KBM-7 (cell line): ENCODE results near the gene TMEM250.

Experiments used
- DNase-seq: peaks from one replicate; pipeline ENCODE4 v3.0.0-alpha.2; 2015
- in situ Hi-C: fragments of 300-500 bp; cut with MboI; formaldehyde crosslinking; loops from 2 replicates; pipeline ENCODE4 v1.14.3; 2020; ENCODE audit warnings: low sequenced_read_pairs, low pct_unique_long_range_greater_than_20kb, mixed read lengths

The TMEM250 gene

GRCh38 chr9:136133959-136134484 lies 15.3 kb upstream of the TMEM250 start:
- in situ Hi-C loops, result no loop called here
- DNase-seq, result no peak

DNA sequence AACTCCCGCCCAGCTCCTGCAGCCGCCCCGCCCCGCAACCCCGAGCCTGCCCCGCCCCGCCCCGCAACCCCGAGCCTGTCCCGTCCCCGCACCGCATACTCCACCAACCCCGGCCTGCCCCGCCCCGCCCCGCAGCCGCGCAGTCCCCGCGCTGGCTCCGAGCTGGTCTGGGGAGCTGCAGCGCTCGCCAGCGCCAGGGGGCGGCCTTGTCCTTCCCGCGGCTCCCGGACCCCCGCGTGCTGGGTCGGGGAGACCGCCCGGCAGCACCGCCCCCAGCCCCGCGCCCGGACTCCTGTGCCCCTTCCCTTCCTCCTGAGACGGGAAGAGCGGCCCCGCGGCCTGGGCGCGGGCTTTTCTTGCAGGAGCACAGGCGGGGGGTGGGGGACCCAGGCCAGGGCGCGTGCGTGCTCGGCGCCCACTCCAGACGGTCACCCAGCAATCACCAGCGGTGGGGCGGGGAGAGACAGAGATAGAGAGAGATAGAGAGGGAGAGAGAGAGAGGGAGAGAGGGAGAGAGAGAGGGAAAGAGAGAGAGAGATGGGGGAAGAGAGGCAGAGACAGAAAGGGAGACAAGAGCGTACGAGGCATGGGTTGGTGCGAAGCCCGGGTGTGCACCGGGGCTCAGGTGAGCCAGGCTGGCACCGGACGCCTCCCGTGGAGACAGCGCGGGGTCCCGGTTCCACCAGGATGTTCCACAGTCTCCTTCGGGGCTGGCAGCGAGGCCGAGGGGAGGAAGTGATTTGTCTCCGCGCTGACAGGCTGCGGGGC lies 14.7 kb upstream of the TMEM250 start:
- in situ Hi-C loops, result no loop called here
- peak; percentile 49 for DNase-seq

DNA sequence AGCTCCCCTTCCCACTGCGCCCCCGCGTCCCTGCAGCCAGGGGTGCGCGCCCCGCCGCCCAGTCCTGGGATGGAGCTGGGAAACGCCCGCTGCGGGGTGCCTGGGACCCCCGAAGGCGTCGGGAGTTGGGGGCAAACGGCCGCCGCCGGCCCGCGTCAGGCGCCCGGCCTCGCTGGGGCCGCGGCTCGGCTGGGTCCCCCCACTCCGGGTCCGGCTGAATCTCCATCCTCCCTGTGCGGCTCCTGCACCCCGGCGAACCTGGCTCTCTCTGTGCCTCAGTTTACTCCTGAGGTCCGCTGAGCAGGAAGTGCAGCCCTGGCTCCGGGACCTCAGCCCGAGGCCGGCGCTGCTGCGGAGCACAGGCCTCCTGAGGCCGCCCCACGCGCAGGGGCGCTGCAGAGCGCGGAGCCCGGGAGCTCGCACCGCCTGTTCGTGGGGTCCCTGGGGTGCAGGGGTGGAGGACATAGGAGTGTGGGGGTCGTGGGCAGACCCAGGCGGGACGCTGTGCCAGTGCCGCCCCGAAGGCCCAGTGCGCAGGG lies 13.9 kb upstream of the TMEM250 start:
- in situ Hi-C loops, result no loop called here

DNA sequence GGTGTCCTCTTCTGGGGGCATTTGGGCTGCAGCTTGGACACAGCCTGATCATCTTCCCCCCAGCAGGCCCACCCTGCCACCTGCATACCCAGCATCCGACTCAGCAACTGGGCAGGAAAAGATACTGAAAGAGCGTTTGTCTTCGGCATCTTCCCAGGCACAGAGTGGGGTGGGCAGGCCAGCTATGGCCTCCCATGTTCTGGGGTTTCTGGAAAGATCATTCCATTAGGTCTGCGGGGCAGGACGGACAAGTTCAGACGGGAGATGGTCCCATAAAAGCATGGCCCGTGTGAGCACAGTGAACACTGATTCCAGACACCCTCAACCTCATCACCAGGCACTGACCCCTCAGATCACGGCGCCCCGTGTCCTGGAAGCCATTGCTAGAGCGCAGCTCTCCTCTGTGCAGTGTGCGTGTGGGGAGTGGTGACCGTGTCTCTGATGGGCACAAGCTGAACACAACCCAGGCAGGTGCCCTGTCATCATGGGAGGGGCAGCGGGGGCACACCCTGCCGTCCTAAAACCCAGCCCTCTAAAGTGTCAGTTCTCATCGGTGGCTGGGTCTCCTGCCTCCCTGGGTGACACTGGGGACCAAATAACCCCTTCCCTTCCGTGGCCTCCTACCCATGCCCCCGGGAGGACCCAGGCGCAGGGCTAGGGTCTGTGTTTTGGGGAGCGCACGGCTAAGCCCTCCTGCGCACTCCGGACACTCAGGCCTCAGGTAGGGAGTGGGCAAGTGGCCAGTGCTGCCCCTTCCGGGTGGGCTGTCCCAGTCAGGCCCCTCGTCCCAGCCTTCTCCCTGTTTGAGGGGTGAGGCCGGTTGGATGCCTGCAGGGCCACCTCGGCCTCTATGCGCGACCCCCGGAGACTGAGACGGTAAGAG lies 13.2 kb upstream of the TMEM250 start:
- no peak for DNase-seq
- in situ Hi-C loops, result no loop called here

More for the DNA sequence above, 13.9 kb upstream of the TMEM250 start:
- no peak for DNase-seq

DNA sequence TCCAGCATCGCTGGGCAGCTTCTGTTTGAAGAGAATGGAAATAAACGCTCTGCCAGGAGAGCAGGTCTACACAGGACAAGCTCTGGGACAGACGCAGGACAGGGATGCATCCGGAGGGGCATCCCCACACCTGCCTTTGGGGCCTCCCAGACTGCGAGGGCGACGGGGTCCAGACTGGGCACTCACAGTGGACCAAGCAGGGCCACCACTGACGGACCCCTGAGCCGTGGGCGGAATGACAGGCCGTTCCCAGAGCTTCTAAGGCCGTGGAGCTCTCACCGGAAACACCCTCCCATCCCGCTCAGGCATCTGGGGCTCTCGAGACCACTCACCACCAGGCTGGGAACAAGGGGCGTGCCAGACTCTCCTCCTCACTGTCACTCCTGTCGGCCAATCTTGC lies 10.5 kb upstream of the TMEM250 start:
- in situ Hi-C loops, result no loop called here
- DNase-seq, result no peak

GRCh38 chr9:136128436-136128835 lies 9.8 kb upstream of the TMEM250 start:
- in situ Hi-C loops, result no loop called here
- no peak for DNase-seq

DNA sequence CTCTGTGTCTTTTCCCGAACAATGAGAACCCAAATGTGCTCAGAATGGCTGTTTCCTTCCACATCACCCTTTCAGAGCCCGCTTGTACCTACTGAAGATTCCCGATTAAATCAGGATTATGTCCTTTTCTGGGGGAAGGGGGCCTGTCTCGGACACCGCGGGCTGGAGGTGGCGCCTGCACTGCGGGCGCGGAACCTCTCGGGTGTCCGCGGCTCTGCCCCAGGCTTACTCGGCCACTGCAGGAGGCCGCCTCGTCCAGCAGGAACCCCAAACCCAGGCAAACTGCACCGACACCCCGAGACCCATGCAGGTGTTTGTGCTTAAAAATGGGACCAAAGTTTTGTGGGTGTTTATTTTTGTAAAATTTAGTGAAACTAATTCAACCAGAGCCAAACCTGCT lies 8.6 kb upstream of the TMEM250 start:
- no peak for DNase-seq
- in situ Hi-C loops, result no loop called here

GRCh38 chr9:136124976-136125692 lies 6.5 kb upstream of the TMEM250 start:
- no peak for DNase-seq
- in situ Hi-C loops, result no loop called here

- in situ Hi-C loops, result no loop called here
- DNase-seq, result peak; percentile 74
These were observed 4.0 kb upstream of the TMEM250 start for GRCh38 chr9:136122425-136123383.

DNA sequence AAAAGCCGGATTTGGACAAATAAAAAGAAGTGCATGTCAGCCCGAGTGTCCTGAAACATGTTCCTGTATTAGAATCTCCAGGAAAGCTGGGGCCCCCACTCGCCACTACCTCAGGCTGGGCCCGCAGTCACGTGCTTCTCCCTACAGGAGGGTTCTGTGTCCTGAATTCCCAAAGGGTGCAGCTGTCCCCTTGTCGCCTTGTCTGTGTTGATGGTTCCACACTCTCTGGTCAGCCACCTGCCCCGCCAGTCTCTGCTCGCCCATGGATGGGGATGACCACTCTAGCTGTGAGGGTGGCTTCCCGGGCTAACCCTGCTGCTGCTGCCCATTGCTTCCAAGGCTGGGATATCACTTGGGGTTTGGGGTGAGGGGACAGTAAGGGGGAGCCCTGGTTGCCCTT lies 3.1 kb upstream of the TMEM250 start:
- in situ Hi-C loops, result no loop called here
- no peak for DNase-seq

DNA sequence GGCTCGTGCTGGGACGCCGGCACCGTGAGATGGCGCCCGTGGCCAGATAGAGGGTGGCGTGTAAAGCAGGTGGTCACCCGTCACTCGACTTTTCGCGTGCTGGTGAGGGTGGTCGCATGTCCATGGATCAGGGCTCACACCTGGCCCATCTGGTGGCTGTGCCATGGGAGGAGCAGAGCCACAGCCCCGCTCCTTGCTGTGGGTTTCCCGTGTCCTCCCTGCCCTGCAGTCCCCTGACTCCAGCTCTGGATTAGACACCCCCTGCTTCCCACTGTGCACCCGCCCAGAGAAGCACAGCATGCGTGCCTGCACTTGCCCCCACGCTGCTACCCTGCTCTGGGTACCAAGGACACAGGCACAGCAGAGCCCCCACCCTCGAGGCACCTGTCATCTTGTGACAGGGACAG lies 1.8 kb upstream of the TMEM250 start:
- no peak for DNase-seq
- in situ Hi-C loops, result no loop called here

GRCh38 chr9:136119883-136120393 lies 1.3 kb upstream of the TMEM250 start:
- in situ Hi-C loops, result no loop called here
- no peak for DNase-seq

DNA sequence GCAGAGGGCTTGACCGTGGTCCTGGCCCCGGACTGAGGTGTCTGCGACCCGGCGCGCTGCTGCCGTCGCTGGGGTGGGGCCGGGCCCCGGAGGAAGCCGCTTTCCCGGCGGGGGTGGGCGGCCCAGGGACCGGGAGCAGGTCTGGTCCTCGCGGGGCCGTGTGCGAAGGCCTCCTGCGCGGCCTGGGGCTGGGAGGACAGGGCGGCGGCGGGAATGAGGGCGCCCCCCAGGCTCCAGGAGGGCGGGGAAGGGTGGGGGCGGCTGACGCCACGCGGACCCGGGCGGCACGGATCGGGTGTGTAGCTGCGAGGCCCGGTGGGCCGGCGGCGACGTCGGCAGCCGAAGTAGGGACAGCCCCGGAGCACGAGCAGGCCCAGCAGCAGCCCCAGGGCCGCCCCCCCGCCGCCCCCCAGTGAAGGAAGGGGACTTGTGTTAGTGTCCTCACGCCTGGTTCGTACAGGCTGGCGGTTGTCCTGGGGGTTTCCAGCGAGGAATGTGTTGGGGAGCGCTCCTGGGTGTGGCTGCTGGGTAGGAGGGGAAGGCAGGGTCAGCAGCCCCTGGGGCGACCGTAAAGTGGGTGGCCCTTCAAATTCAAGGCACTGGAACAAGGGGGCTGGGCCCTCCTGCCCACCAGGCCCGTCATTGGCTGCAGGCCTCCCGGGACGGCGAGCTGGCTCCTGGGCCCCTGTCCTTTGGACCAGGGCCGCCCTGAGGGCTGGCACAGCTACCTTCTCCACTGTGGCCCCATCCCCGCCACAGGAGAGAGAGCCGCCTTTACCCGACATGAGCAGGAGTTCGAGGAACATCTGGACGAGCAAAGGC lies 597 bp upstream of the TMEM250 start:
- in situ Hi-C loops, result no loop called here
- DNase-seq, result peak; percentile 55

- no peak for DNase-seq
- in situ Hi-C loops, result no loop called here
These were observed 757 bp downstream of the TMEM250 start for GRCh38 chr9:136117916-136118319.

GRCh38 chr9:136117291-136117915 lies 1.3 kb downstream of the TMEM250 start:
- DNase-seq, result no peak
- in situ Hi-C loops, result no loop called here

GRCh38 chr9:136116360-136117098 lies 2.1 kb downstream of the TMEM250 start:
- in situ Hi-C loops, result no loop called here

More at GRCh38 chr9:136116360-136117098, 2.1 kb downstream of the TMEM250 start:
- no peak for DNase-seq
